IMR-90 (cell line): ENCODE data around the gene COL23A1. TPM values are rescaled to one million over a fixed set of nuclear protein-coding genes. Genes with fewer than 3 reads are reported as not detected.

Experiments used
- ATAC-seq: fragments of 200-7000 bp; cut with Tn5 transposase; 2 replicates; pipeline ENCODE4 v1.9.1; 2020; ENCODE audit warnings: low read depth, mild to moderate bottlenecking, moderate library complexity
- BruUV-seq: library from RNA; stranded (reverse); fragments of 400-500 nt; replicated peaks from 2 replicates; lab custom pipeline; 2021; lab: Mats Ljungman, UMichigan
- CTCF ChIA-PET: fragments of 300-600 bp; formaldehyde crosslinking; extraction: SDS; loops from one replicate; lab custom pipeline; 2021; ENCODE audit warnings: antibody characterized with exemption; lab: Yijun Ruan, JAX
- POLR2A ChIA-PET: fragments of 300-600 bp; sonication (Branson Sonifier 250); formaldehyde crosslinking; loops from one replicate; lab custom pipeline; 2022; ENCODE audit warnings: antibody characterized with exemption; ENCODE audit not compliant: unreplicated experiment; lab: Charles Lee
- DNase-seq: peaks from one replicate; pipeline ENCODE4 v3.0.0; 2013
- H2AFZ ChIP-seq: replicated peaks from 2 replicates; pipeline ENCODE3; 2013; ENCODE audit warnings: low read length, mild to moderate bottlenecking; ENCODE audit not compliant: poor library complexity
- H2AK5ac ChIP-seq: 2 replicates; pipeline ENCODE4 v1.6.1; 2013; ENCODE audit warnings: low read depth, low read length, inconsistent platforms
- H2AK9ac ChIP-seq: replicated peaks from 2 replicates; pipeline ENCODE3; 2013; ENCODE audit warnings: mild to moderate bottlenecking, low read depth, low read length, moderate library complexity; ENCODE audit not compliant: poor library complexity
- H2BK120ac ChIP-seq: 2 replicates; pipeline ENCODE4 v1.6.1; 2013; ENCODE audit warnings: low read depth, low read length, inconsistent platforms
- H2BK15ac ChIP-seq: 3 replicates; pipeline ENCODE4 v1.6.1; 2013; ENCODE audit warnings: low read depth, low read length, inconsistent platforms
- H2BK20ac ChIP-seq: 2 replicates; pipeline ENCODE4 v1.6.1; 2013; ENCODE audit warnings: low read depth, mild to moderate bottlenecking, inconsistent platforms, low read length, moderate library complexity
- H2BK5ac ChIP-seq: 2 replicates; pipeline ENCODE4 v1.6.1; 2013; ENCODE audit warnings: mild to moderate bottlenecking, low read depth, low read length, inconsistent platforms; ENCODE audit not compliant: poor library complexity, severe bottlenecking
- H3K14ac ChIP-seq: replicated peaks from 2 replicates; pipeline ENCODE4 v1.6.1; 2013; ENCODE audit warnings: low read depth, low read length, inconsistent platforms
- H3K18ac ChIP-seq: 2 replicates; pipeline ENCODE4 v1.6.1; 2013; ENCODE audit warnings: low read depth, low read length, control low read depth
- H3K23ac ChIP-seq: 2 replicates; pipeline ENCODE4 v1.6.1; 2013; ENCODE audit warnings: low read depth, low read length, inconsistent platforms
- H3K27ac ChIP-seq: 2 replicates; pipeline ENCODE4 v1.5.1; 2013; ENCODE audit warnings: mild to moderate bottlenecking, control low read depth, low read length; ENCODE audit not compliant: insufficient read depth
- H3K27me3 ChIP-seq: 2 replicates; pipeline ENCODE4 v1.6.1; 2013; ENCODE audit warnings: low read length; ENCODE audit not compliant: control insufficient read depth, insufficient read depth
- H3K36me3 ChIP-seq: 2 replicates; pipeline ENCODE4 v1.6.1; 2013; ENCODE audit warnings: low read length, mixed read lengths; ENCODE audit not compliant: control insufficient read depth, insufficient read depth
- H3K4ac ChIP-seq: 2 replicates; pipeline ENCODE4 v1.6.1; 2013; ENCODE audit warnings: low read depth, low read length, inconsistent platforms
- H3K4me1 ChIP-seq: 2 replicates; pipeline ENCODE4 v1.6.1; 2013; ENCODE audit warnings: low read length, mixed read lengths; ENCODE audit not compliant: control insufficient read depth, insufficient read depth
- H3K4me2 ChIP-seq: 2 replicates; pipeline ENCODE4 v1.6.1; 2013; ENCODE audit warnings: low read depth, mild to moderate bottlenecking, control low read depth, low read length, moderate library complexity
- H3K4me3 ChIP-seq: 2 replicates; pipeline ENCODE4 v1.5.1; 2013; ENCODE audit warnings: low read depth, mild to moderate bottlenecking, control low read depth, low read length, moderate library complexity; ENCODE audit not compliant: insufficient read depth
- H3K56ac ChIP-seq: 2 replicates; pipeline ENCODE4 v1.6.1; 2013; ENCODE audit warnings: low read length, inconsistent platforms; ENCODE audit not compliant: insufficient read depth; ENCODE audit errors: extremely low read depth
- H3K79me1 ChIP-seq, 2 experiments: 2 replicates each; pipeline ENCODE4 v1.6.1; 2013; ENCODE audit warnings: low read length in 2 of 2, inconsistent platforms in 1 of 2, low read depth in 1 of 2
- H3K9ac ChIP-seq: 2 replicates; pipeline ENCODE4 v1.6.1; 2013; ENCODE audit warnings: low read depth, low read length, control low read depth
- H3K9me1 ChIP-seq: 2 replicates; pipeline ENCODE4 v1.6.1; 2013; ENCODE audit warnings: low read length, inconsistent platforms; ENCODE audit not compliant: insufficient read depth
- H3K9me3 ChIP-seq: 2 replicates; pipeline ENCODE4 v1.6.1; 2013; ENCODE audit warnings: low read length; ENCODE audit not compliant: control insufficient read depth, insufficient read depth
- H4K20me1 ChIP-seq: 2 replicates; pipeline ENCODE4 v1.6.1; 2013; ENCODE audit warnings: low read length, inconsistent platforms; ENCODE audit not compliant: insufficient read depth
- H4K5ac ChIP-seq: 2 replicates; pipeline ENCODE4 v1.6.1; 2013; ENCODE audit warnings: mild to moderate bottlenecking, low read depth, low read length, control low read depth
- H4K8ac ChIP-seq, 2 experiments: 2 replicates each; pipeline ENCODE4 v1.6.1; 2013; ENCODE audit warnings: low read depth in 2 of 2, low read length in 2 of 2, control low read depth in 1 of 2, inconsistent platforms in 1 of 2
- H4K91ac ChIP-seq: 2 replicates; pipeline ENCODE4 v1.6.1; 2013; ENCODE audit warnings: low read depth, low read length, inconsistent platforms; ENCODE audit not compliant: insufficient read depth
- CHD1 ChIP-seq: IDR thresholded peaks from 2 replicates; pipeline ENCODE4 v1.6.1; 2012; ENCODE audit warnings: low read depth, low read length, improper control_type of control experiment
- POLR2A ChIP-seq: IDR thresholded peaks from 2 replicates; pipeline ENCODE4 v1.6.1; 2012; ENCODE audit warnings: mild to moderate bottlenecking, low read depth, low read length
- WGBS, 2 experiments: methylation state at CpG; one replicate each; pipeline versions ENCODE4 v1.1.5 to v1.1.7; 2013; ENCODE audit warnings: missing lambda C conversion rate in 2 of 2; ENCODE audit not compliant: insufficient read length in 1 of 2; ENCODE audit errors: extremely low coverage in 2 of 2; 5-methylcytosine and 5-hydroxymethylcytosine counted together
- dilution Hi-C: fragments of 300-500 bp; cut with HindIII; formaldehyde crosslinking; loops from one replicate; pipeline ENCODE4 v1.14.3; 2018; ENCODE audit warnings: low sequenced_read_pairs; ENCODE audit not compliant: unreplicated experiment
- in situ Hi-C: fragments of 300-500 bp; cut with MboI; formaldehyde crosslinking; loops from 3 replicates; pipeline ENCODE4 v1.14.3; 2019; ENCODE audit warnings: low sequenced_read_pairs, inconsistent platforms, mixed read lengths
- intact Hi-C: fragments of 100-400 bp; cut with micrococcal nuclease; formaldehyde crosslinking; loops from 2 replicates; pipeline ENCODE4 v1.10.0; 2022
- polyA plus RNA-seq, 3 experiments: library from polyadenylated mRNA; depleted of rRNA; stranded (reverse); fragments of >200 nt; gene quantifications; 2 replicates each; pipeline ENCODE4 v1.2.3, GENCODE V29; 2012; ENCODE audit warnings: low replicate concordance in 1 of 3
- total RNA-seq: library from RNA; depleted of rRNA; stranded (reverse); fragments of >200 nt; gene quantifications from 2 replicates; pipeline ENCODE4 v1.2.3, GENCODE V29; 2012

COL23A1 gene
- total and polyA plus RNA-seq, 2 of the 4 experiments (the other 2 are of a cell fraction), result not detected

DNA sequence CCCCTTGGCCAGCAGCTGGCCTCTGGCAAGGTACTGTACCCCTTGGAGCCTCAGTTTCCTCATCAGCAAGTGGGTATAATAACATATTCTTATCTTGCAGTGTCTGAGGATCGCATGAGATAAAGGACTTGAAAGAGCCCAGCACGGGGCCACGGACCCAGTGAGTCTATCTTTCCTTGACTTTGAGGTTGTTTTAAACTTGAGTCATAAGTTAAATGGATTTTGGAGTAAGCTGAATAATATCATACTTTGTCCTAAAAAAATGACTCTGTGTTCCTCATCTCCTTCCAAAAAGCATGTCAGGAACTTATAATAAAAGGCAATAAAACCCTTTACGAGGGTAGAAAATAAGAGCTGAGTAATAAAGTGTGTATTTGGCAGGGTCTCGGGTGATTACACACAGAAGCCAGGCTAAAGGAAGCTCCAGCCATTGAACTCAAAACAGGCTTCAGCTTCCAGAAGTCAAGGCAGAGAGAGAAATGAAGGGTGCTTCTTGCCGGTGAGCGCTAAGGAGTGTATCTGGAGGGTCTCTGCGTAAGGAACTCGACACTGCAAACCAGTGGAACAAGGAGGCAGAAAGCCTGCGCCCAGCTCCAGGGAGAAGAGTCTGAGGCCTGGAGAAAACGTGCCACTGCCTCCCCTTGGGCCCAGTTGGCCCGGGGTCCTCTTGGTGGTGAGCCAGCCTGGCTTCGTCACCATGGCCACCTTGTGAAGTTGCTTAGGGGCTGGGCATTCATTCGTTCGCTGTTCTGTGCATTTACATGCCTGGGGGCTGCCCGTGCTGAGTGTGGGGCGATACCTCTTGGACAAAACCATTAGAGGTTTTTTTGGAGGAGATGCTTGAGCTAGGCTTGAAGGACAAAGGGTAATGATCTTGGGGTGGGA is 285.2 kb downstream of the COL23A1 start:
- no peak overlapping the region for H3K14ac ChIP-seq
- dilution Hi-C loops (no loop called here), in situ Hi-C loops (no loop called here), intact Hi-C loops (no loop called here)
- H3K18ac ChIP-seq, result no peak overlapping the region
- no peak overlapping the region for H3K4me2 ChIP-seq
- H3K4ac ChIP-seq, result no peak overlapping the region
- WGBS, 2 experiments, result 60% methylated on average over 8 of the region's 17 CpGs; no CpG with 5 or more reads in 1 of the 2 experiments
- no peaks in the 10 kb centered on the region for H3K36me3 ChIP-seq
- peaks cover 13% of the 10 kb centered on the region for H3K9me3 ChIP-seq
- no peak overlapping the region for H3K27ac ChIP-seq
- POLR2A ChIA-PET, result no interaction called here
- H3K27me3 ChIP-seq, result no peaks in the 10 kb centered on the region
- no peak overlapping the region for H4K5ac ChIP-seq
- H2AK5ac ChIP-seq, result no peak overlapping the region
- H2BK120ac ChIP-seq, result no peak overlapping the region
- no peak overlapping the region for H4K91ac ChIP-seq
- no peak overlapping the region for H2AK9ac ChIP-seq
- no peaks in the 10 kb centered on the region for H3K4me1 ChIP-seq
- BruUV-seq, result no TSS peak
- H2BK5ac ChIP-seq, result no peak overlapping the region
- no peak overlapping the region for H3K56ac ChIP-seq
- CTCF ChIA-PET, result interaction anchor here (0.6 to 1.0 kb wide), 2 partner anchors 9 to 856 kb away, joined by 3 read pairs; no protein-coding TSS in a partner anchor
- H3K23ac ChIP-seq, result no peak overlapping the region
- H3K9ac ChIP-seq, result no peak overlapping the region
- H3K79me1 ChIP-seq, result no peaks in the 10 kb centered on the region
- H2AFZ ChIP-seq, result no peak overlapping the region
- no peaks in the 10 kb centered on the region for H4K20me1 ChIP-seq
- H3K4me3 ChIP-seq, result no peak overlapping the region
- TF ChIP-seq CHD1, result no peak
- TF ChIP-seq POLR2A, result no peak
- H2BK20ac ChIP-seq, result no peak overlapping the region
- DNase-seq (no peak), ATAC-seq (no peak)
- no peak overlapping the region for H4K8ac ChIP-seq
- H2BK15ac ChIP-seq, result no peak overlapping the region
- no peaks in the 10 kb centered on the region for H3K9me1 ChIP-seq
